Measurements from ENCODE around the gene ALK. TPM values are rescaled to one million over a fixed set of nuclear protein-coding genes. Genes with fewer than 3 reads are reported as not detected.
"Not testable (repeated sequence)": the region's sequence is repeated elsewhere in the genome, so short reads cannot be mapped to it uniquely, and the experiment has no call there.

Gene ALK
- total RNA-seq, 2 donors from 2014 or later: under 0.01 to 0.26 TPM

GRCh38 chr2:29831560-29831959, 89.8 kb downstream of the ALK start:
- intact Hi-C loops (cut with DNase I): no loop called here
- no peak overlapping the region for H3K4me3 ChIP-seq
- H3K27ac ChIP-seq: no peak overlapping the region
- H3K27me3 ChIP-seq: no peaks in the 10 kb centered on the region
- DNase-seq: no peak
- no peaks in the 10 kb centered on the region for H3K4me1 ChIP-seq
- no peaks in the 10 kb centered on the region for H3K9me3 ChIP-seq
- WGBS, 2 donors: 84% methylated on average over 2 of the region's 2 CpGs
- H3K36me3 ChIP-seq (replicated peaks in 1 of 2; ENCODE audit: insufficient read depth in 1 of 2, low read depth in 2 of 2): no peaks in the 10 kb centered on the region
- no peak for TF ChIP-seq POLR2A (IDR thresholded peaks at IDR 0.05)
- no peak for TF ChIP-seq CTCF (IDR thresholded peaks at IDR 0.05)
- ATAC-seq: no peak

- H3K27ac ChIP-seq: no peak overlapping the region
- ATAC-seq: no peak
- no peaks in the 10 kb centered on the region for H3K36me3 ChIP-seq (replicated peaks in 1 of 2; ENCODE audit: insufficient read depth in 1 of 2, low read depth in 2 of 2)
- H3K4me1 ChIP-seq: no peaks in the 10 kb centered on the region
- intact Hi-C loops (cut with DNase I): no loop called here
- TF ChIP-seq POLR2A (IDR thresholded peaks at IDR 0.05): no peak
- 76 to 83% methylated on average over 2 of the region's 2 CpGs for WGBS, 2 donors
- H3K4me3 ChIP-seq: no peak overlapping the region
- no peak for DNase-seq
- H3K27me3 ChIP-seq: no peaks in the 10 kb centered on the region
- H3K9me3 ChIP-seq: no peaks in the 10 kb centered on the region
These were observed 91.5 kb downstream of the ALK start for GRCh38 chr2:29829841-29830240.

- H3K36me3 ChIP-seq (replicated peaks in 1 of 2; ENCODE audit: insufficient read depth in 1 of 2, low read depth in 2 of 2); DNase-seq; H3K27ac ChIP-seq; ATAC-seq; H3K27me3 ChIP-seq; intact Hi-C loops (cut with DNase I); H3K4me3 ChIP-seq; H3K4me1 ChIP-seq; H3K9me3 ChIP-seq: not testable (repeated sequence)
- WGBS, 2 donors: 44 to 90% methylated on average over 1 of the region's 1 CpG
- TF ChIP-seq CTCF (IDR thresholded peaks at IDR 0.05): peak in 1 of 7 experiments; percentile 4
These were observed 97.2 kb downstream of the ALK start for GRCh38 chr2:29824145-29824544.

- Histone ChIP-seq H3K27me3 (no peaks in the 10 kb centered on the region), H3K27ac (no peak overlapping the region), H3K36me3 (replicated peaks in 1 of 2; ENCODE audit: insufficient read depth in 1 of 2, low read depth in 2 of 2) (no peaks in the 10 kb centered on the region), H3K4me3 (no peak overlapping the region), H3K4me1 (peaks cover 4% of the 10 kb centered on the region), H3K9me3 (no peaks in the 10 kb centered on the region)
- TF ChIP-seq POLR2A (IDR thresholded peaks at IDR 0.05) (no peak), CTCF (IDR thresholded peaks at IDR 0.05) (no peak)
- no peak for DNase-seq
- no peak for ATAC-seq
- intact Hi-C loops (cut with DNase I): no loop called here
- WGBS, 2 donors: 78 to 84% methylated on average over 2 of the region's 2 CpGs
These were observed 99.8 kb downstream of the ALK start for GRCh38 chr2:29821591-29821990.

GRCh38 chr2:29819570-29819969, 101.8 kb downstream of the ALK start:
- H3K27me3 ChIP-seq: no peaks in the 10 kb centered on the region
- DNase-seq (no peak), ATAC-seq (no peak)
- H3K36me3 ChIP-seq (replicated peaks in 1 of 2; ENCODE audit: insufficient read depth in 1 of 2, low read depth in 2 of 2): no peaks in the 10 kb centered on the region
- H3K27ac ChIP-seq: no peak overlapping the region
- no peak overlapping the region for H3K4me3 ChIP-seq
- H3K9me3 ChIP-seq: no peaks in the 10 kb centered on the region
- peaks cover 6% of the 10 kb centered on the region for H3K4me1 ChIP-seq
- intact Hi-C loops (cut with DNase I): no loop called here
- TF ChIP-seq CTCF (IDR thresholded peaks at IDR 0.05) (no peak), POLR2A (IDR thresholded peaks at IDR 0.05) (no peak)
